ENCODE measurements around the gene NEK6. TPM values are rescaled to one million over a fixed set of nuclear protein-coding genes. Genes with fewer than 3 reads are reported as not detected.

Gene NEK6
- total and polyA plus RNA-seq, 10 donors, result 11.2 to 71.3 (median 41.1) TPM

DNA sequence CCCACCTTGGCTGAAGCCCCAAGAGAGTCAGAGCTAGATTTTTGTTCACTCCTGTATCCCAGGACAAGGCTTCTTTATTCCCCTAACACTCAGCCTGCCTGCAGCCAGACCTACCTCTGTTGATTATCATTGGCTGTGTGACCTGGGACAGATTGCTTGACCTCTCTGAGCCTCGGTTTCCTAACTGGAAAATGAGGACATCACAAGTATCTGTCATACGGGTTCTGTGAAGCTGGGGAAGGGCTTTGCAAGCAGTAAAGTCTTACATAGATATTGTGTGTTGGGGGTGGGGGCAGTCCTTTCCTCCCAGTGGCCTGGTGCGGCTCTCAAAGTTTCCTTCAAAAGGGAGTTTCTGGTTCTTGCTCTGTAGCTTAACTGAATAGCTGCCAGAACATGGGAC lies 2.5 kb upstream of the NEK6 start:
- intact Hi-C loops (cut with DNase I; ENCODE audit: low total_unique reads), result no loop called here
- 69 to 89% (median 81%) methylated on average over 3 of the region's 3 CpGs for WGBS, 5 donors
- Histone ChIP-seq H3K27me3 (replicated peaks in 1 of 7) (peaks cover 0 to 11% (median 0%) of the 10 kb centered on the region in 7 donors), H3K9me3 (no peaks in the 10 kb centered on the region), H3K4me1 (peaks cover 11 to 56% (median 36%) of the 10 kb centered on the region in 6 donors), H3K27ac (no peak overlapping the region), H3K4me3 (no peak overlapping the region), H3K36me3 (no peaks in the 10 kb centered on the region)
- peak; percentile 34 for DNase-seq
- TF ChIP-seq POLR2A (IDR thresholded peaks at IDR 0.05), result no peak
- TF ChIP-seq, protein P1, sequence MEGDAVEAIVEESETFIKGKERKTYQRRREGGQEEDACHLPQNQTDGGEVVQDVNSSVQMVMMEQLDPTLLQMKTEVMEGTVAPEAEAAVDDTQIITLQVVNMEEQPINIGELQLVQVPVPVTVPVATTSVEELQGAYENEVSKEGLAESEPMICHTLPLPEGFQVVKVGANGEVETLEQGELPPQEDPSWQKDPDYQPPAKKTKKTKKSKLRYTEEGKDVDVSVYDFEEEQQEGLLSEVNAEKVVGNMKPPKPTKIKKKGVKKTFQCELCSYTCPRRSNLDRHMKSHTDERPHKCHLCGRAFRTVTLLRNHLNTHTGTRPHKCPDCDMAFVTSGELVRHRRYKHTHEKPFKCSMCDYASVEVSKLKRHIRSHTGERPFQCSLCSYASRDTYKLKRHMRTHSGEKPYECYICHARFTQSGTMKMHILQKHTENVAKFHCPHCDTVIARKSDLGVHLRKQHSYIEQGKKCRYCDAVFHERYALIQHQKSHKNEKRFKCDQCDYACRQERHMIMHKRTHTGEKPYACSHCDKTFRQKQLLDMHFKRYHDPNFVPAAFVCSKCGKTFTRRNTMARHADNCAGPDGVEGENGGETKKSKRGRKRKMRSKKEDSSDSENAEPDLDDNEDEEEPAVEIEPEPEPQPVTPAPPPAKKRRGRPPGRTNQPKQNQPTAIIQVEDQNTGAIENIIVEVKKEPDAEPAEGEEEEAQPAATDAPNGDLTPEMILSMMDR (IDR thresholded peaks at IDR 0.05 in 8 of 11, conservative IDR thresholded peaks at IDR 0.05 in 3 of 11), result no peak
- no peak for TF ChIP-seq POLR2AphosphoS5 (IDR thresholded peaks at IDR 0.05)

DNA sequence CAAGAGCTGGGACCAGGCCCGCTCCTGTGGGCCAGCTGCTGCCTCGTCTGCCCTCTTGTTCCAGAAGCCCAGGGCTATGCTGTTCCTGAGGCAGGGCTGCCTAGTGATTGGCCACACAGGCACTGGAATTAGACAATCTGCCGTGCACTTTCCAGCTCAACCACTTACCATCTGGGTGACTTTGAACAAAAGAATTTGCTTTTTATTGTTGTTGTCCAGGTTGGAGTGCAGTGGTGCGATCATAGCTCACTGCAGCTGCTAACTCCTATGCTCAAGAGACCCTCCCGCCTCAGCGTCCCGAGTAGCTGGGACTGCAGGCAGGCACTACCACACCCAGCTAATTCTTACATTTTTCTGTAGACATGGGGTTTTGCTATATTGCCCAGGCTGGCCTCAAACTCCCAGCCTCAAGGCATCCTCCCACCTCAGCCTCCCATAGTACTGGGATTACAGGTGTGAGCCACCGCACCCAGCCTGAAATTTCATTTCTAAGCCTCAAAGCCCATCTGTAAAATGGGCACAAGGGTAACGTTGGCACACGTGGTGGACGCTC lies 1.2 kb upstream of the NEK6 start:
- peaks cover 25 to 68% (median 50%) of the 10 kb centered on the region in 6 donors for H3K4me1 ChIP-seq
- no peaks in the 10 kb centered on the region for H3K36me3 ChIP-seq
- DNase-seq, result peak; percentile 63
- H3K9me3 ChIP-seq, result no peaks in the 10 kb centered on the region
- peak overlapping the region in 3 of 8 donors; percentile 85 to 90 (median 90) for H3K27ac ChIP-seq
- intact Hi-C loops (cut with DNase I; ENCODE audit: low total_unique reads), result no loop called here
- no peak overlapping the region for H3K4me3 ChIP-seq
- WGBS, 5 donors, result 75 to 82% (median 78%) methylated on average over 8 to 11 of the region's 11 CpGs
- peaks cover 0 to 12% (median 0%) of the 10 kb centered on the region in 7 donors for H3K27me3 ChIP-seq (replicated peaks in 1 of 7)
- TF ChIP-seq POLR2A (IDR thresholded peaks at IDR 0.05), result no peak

DNA sequence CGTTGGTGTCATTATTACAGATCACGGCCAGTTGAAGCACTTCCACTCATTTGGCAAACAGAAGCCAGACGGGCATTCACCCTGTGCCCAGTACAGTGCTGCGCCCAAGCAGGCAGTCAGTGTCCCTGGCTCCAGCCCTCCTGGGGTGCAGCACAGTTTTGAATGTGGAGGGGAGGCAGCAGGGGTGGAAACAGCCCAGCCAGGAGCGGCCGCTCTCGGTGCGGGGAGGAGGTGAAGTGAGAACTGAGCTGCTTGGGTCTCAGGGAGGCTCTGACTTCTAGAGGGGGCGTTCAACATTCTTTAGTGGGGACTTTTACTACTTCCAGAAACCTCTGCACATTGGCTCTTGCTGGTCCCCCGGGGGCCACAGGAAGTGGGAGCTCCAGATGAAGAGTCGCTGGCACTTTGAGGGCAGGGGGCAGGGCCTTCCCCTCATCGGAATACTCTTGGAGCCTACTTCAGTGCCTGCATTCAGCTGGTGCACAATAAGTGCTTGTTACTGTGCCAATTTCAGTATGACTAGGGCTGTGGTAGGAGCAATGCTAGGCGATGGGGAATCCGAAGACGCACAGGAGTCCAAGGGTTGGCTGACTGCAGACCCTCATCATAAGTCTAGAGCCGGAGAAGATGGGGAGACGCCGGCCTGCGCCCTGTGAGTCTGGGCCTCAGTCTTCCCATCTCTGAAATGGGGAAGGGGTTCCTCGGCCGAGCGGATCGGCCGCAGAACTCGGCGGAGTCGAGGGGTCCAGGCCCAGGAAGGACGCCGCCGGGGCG lies 492 bp upstream of the NEK6 start:
- Histone ChIP-seq H3K36me3 (no peaks in the 10 kb centered on the region), H3K4me1 (peaks cover 31 to 68% (median 53%) of the 10 kb centered on the region in 6 donors), H3K27me3 (replicated peaks in 1 of 7) (peaks cover 0 to 12% (median 0%) of the 10 kb centered on the region in 7 donors), H3K9me3 (no peaks in the 10 kb centered on the region), H3K4me3 (peak overlapping the region in 7 of 8 donors; percentile 20 to 87 (median 37)), H3K27ac (peak overlapping the region in 7 of 8 donors; percentile 33 to 90 (median 48))
- intact Hi-C loops (cut with DNase I; ENCODE audit: low total_unique reads), result no loop called here
- TF ChIP-seq, protein P1 (IDR thresholded peaks at IDR 0.05 in 8 of 11, conservative IDR thresholded peaks at IDR 0.05 in 3 of 11), result no peak
- TF ChIP-seq POLR2AphosphoS5 (IDR thresholded peaks at IDR 0.05), result no peak
- peak; percentile 80 for DNase-seq
- 29 to 35% (median 31%) methylated on average over 28 to 31 of the region's 31 CpGs for WGBS, 5 donors

DNA sequence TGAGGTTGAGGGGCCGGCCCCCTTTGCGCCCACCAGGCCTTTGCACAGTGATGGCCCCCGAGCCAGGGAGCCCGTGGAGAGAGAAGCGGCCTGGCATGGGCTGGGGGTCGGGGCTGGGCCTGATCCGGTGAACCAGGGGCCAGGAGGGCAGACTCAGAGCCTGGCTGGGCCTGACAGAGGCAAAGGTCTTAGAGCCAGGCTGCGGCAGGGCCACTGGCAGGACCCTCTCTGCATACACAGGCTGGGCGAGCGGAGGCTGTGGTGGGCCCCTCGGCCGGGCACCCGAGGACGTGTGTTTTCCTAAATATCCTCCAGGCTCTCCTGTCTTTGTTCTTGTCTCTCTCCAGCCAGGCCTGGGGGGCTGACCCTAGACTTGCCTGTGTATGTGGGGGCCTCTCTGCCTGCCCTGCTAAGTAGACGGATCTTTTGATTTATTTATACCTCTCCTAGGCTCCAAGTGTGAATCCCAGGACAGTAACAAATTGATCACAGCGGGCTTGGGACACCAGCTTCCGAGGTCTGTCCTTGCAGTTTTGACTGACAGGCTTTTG lies 933 bp downstream of the NEK6 start:
- 13 to 19% (median 16%) methylated on average over 11 to 17 of the region's 17 CpGs for WGBS, 5 donors
- Histone ChIP-seq H3K4me1 (peaks cover 37 to 80% (median 65%) of the 10 kb centered on the region in 6 donors), H3K9me3 (no peaks in the 10 kb centered on the region), H3K4me3 (peak overlapping the region; percentile 63 to 87 (median 68)), H3K27me3 (replicated peaks in 1 of 7) (peaks cover 0 to 12% (median 0%) of the 10 kb centered on the region in 7 donors), H3K36me3 (peaks cover 0 to 9% (median 2%) of the 10 kb centered on the region in 6 donors), H3K27ac (peak overlapping the region; percentile 43 to 90 (median 86))
- TF ChIP-seq POLR2AphosphoS5 (IDR thresholded peaks at IDR 0.05) (peak in 1 of 3 donors; percentile 32), POLR2A (IDR thresholded peaks at IDR 0.05) (no peak)
- peak; percentile 86 for DNase-seq
- intact Hi-C loops (cut with DNase I; ENCODE audit: low total_unique reads), result no loop called here

All from spleen (tissue), 11 donors.